Endothelial cell of umbilical vein (primary cell): Measurements from ENCODE around the gene RNF150.

Experiments used
- CTCF ChIP-seq, 2 donors: IDR thresholded peaks; 1 replicate in 1 of 2; 2 replicates in 1 of 2; pipeline ENCODE4 v1.5.1; 2011; ENCODE audit warnings: low read length in 2 of 2, mild to moderate bottlenecking in 2 of 2, moderate library complexity in 2 of 2, control low read depth in 1 of 2, inconsistent platforms in 1 of 2, low read depth in 1 of 2; ENCODE audit not compliant: insufficient read depth in 1 of 2; ENCODE audit errors: extremely low read depth in 1 of 2
- EZH2 ChIP-seq: IDR thresholded peaks from 2 replicates; pipeline ENCODE4 v1.6.1; 2012; ENCODE audit warnings: borderline replicate concordance, low read depth, mild to moderate bottlenecking, moderate library complexity, low read length, inconsistent platforms; ENCODE audit not compliant: severe bottlenecking
- FOS ChIP-seq: IDR thresholded peaks from 2 replicates; pipeline ENCODE4 v1.6.1; 2011; ENCODE audit warnings: mild to moderate bottlenecking, low read length, moderate library complexity, borderline replicate concordance; ENCODE audit not compliant: insufficient read depth
- JUN ChIP-seq: IDR thresholded peaks from 2 replicates; pipeline ENCODE4 v1.6.1; 2011; ENCODE audit warnings: borderline replicate concordance, low read depth; ENCODE audit not compliant: insufficient read length, insufficient read depth
- POLR2A ChIP-seq: IDR thresholded peaks from 2 replicates; pipeline ENCODE4 v1.6.1; 2012; ENCODE audit warnings: low read depth, mild to moderate bottlenecking, control low read depth, low read length
- POLR2AphosphoS5 ChIP-seq: IDR thresholded peaks from 2 replicates; pipeline ENCODE4 v1.6.1; 2012; ENCODE audit warnings: low read depth, mild to moderate bottlenecking, control low read depth, low read length, moderate library complexity; ENCODE audit not compliant: insufficient read depth
- TF ChIP-seq, protein P1 (sequence below): IDR thresholded peaks from 2 replicates; pipeline ENCODE4 v1.6.1; 2011; ENCODE audit not compliant: insufficient read depth, insufficient read length

- TF ChIP-seq CTCF (IDR thresholded peaks at IDR 0.05; ENCODE audit: extremely low read depth in 1 of 2, insufficient read depth in 1 of 2, low read depth in 1 of 2, low read length in 2 of 2) (no peak), POLR2A (no peak), EZH2 (no peak), FOS (no peak), POLR2AphosphoS5 (no peak), JUN (no peak)
- TF ChIP-seq, protein P1, sequence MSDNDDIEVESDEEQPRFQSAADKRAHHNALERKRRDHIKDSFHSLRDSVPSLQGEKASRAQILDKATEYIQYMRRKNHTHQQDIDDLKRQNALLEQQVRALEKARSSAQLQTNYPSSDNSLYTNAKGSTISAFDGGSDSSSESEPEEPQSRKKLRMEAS = no peak
Observed at GRCh38 chr4:140857111-140857510, 276.2 kb downstream of the RNF150 start.
